Common myeloid progenitor, CD34-positive (primary cell): Measurements from ENCODE around the gene RTN4RL1.

Source experiments
- CTCF ChIA-PET: fragments of 350-600 bp; sonication (Branson Sonifier 250); formaldehyde crosslinking; loops from one replicate; lab custom pipeline; 2021; ENCODE audit warnings: antibody characterized with exemption; lab: Charles Lee
- POLR2A ChIA-PET: fragments of 350-600 bp; sonication (Branson Sonifier 250); formaldehyde crosslinking; loops from one replicate; lab custom pipeline; 2021; ENCODE audit warnings: antibody characterized with exemption; lab: Charles Lee
- DNase-seq, 3 donors: peaks; one replicate each; pipeline versions ENCODE4 v3.0.0 to v3.0.0-alpha.2; 2013
- H3K27ac ChIP-seq, 2 experiments: 1 replicate in 1 of 2; 2 replicates in 1 of 2; pipeline ENCODE4 v1.7.0; 2013; ENCODE audit warnings: inconsistent platforms in 2 of 2, low read length in 2 of 2, mild to moderate bottlenecking in 2 of 2, low read depth in 1 of 2, moderate library complexity in 1 of 2; ENCODE audit not compliant: severe bottlenecking in 2 of 2, insufficient read depth in 1 of 2, poor library complexity in 1 of 2
- H3K27me3 ChIP-seq, 5 experiments: replicated peaks in 2 of 5; 1 replicate in 3 of 5; 2 replicates in 2 of 5; pipeline versions ENCODE4 v1.6.1 to v1.7.0; 2013; ENCODE audit warnings: low read length in 4 of 5, mild to moderate bottlenecking in 2 of 5, moderate library complexity in 2 of 5, inconsistent platforms in 1 of 5; ENCODE audit not compliant: insufficient read depth in 5 of 5, control insufficient read depth in 4 of 5
- H3K36me3 ChIP-seq, 4 experiments: 1 replicate in 2 of 4; 2 replicates in 2 of 4; pipeline versions ENCODE4 v1.6.1 to v1.7.0; 2013; ENCODE audit warnings: low read length in 3 of 4, control low read depth in 1 of 4, mild to moderate bottlenecking in 1 of 4; ENCODE audit not compliant: control insufficient read depth in 4 of 4, insufficient read depth in 4 of 4
- H3K4me1 ChIP-seq, 4 experiments: 1 replicate in 3 of 4; 2 replicates in 1 of 4; pipeline versions ENCODE4 v1.6.1 to v1.7.1; 2013; ENCODE audit warnings: low read length in 3 of 4, mild to moderate bottlenecking in 3 of 4, control low read depth in 1 of 4, inconsistent platforms in 1 of 4, moderate library complexity in 1 of 4; ENCODE audit not compliant: control insufficient read depth in 4 of 4, insufficient read depth in 4 of 4; ENCODE audit errors: control extremely low read depth in 1 of 4
- H3K4me3 ChIP-seq, 7 experiments: 1 replicate in 4 of 7; 2 replicates in 3 of 7; pipeline versions ENCODE4 v1.5.1 to v1.7.0; 2013; ENCODE audit warnings: mild to moderate bottlenecking in 7 of 7, low read length in 6 of 7, moderate library complexity in 6 of 7, inconsistent platforms in 2 of 7, low read depth in 2 of 7, control low read depth in 1 of 7; ENCODE audit not compliant: insufficient read depth in 4 of 7, control insufficient read depth in 1 of 7; ENCODE audit errors: extremely low read depth in 1 of 7
- H3K9me3 ChIP-seq, 5 experiments: 1 replicate in 4 of 5; 2 replicates in 1 of 5; pipeline versions ENCODE4 v1.6.1 to v1.7.1; 2013; ENCODE audit warnings: low read length in 4 of 5, mild to moderate bottlenecking in 2 of 5, inconsistent platforms in 1 of 5, low read depth in 1 of 5, moderate library complexity in 1 of 5; ENCODE audit not compliant: control insufficient read depth in 4 of 5, insufficient read depth in 2 of 5; ENCODE audit errors: control extremely low read depth in 1 of 5
- WGBS: methylation state at CpG from one replicate; pipeline ENCODE4 v1.1.5; 2013; ENCODE audit not compliant: insufficient coverage; 5-methylcytosine and 5-hydroxymethylcytosine counted together

The RTN4RL1 gene

DNA sequence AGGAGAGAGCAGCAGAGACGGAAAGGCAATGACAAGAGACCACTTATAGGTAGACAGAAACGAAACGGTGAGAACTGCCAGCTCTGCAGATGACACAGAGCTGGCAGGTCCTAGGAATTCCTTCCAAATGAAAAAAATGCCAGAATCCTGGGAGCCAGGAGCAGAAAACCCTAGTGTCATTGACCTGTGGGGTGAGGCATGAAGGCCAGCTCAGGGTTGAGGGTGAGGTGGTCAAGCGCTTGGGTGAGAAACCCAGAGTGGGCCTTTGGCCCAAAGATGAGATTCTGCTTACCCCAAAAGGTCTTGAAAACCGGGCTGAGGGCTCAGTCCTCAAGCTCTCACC lies 39.0 kb upstream of the RTN4RL1 start:
- Histone ChIP-seq H3K27ac (no peak overlapping the region), H3K27me3 (no peaks in the 10 kb centered on the region), H3K4me3 (no peak overlapping the region), H3K4me1 (peaks cover 0 to 52% (median 37%) of the 10 kb centered on the region in 4 experiments), H3K9me3 (no peaks in the 10 kb centered on the region), H3K36me3 (peaks cover 0 to 46% (median 37%) of the 10 kb centered on the region in 4 experiments)
- ChIA-PET CTCF (interaction anchor here (1.0 to 3.1 kb wide), 7 partner anchors 10 to 224 kb away, joined by 3 to 12 read pairs (median 4); no protein-coding TSS in a partner anchor), POLR2A (no interaction called here)
- WGBS: 67% methylated on average over 5 of the region's 5 CpGs
- no peak for DNase-seq

DNA sequence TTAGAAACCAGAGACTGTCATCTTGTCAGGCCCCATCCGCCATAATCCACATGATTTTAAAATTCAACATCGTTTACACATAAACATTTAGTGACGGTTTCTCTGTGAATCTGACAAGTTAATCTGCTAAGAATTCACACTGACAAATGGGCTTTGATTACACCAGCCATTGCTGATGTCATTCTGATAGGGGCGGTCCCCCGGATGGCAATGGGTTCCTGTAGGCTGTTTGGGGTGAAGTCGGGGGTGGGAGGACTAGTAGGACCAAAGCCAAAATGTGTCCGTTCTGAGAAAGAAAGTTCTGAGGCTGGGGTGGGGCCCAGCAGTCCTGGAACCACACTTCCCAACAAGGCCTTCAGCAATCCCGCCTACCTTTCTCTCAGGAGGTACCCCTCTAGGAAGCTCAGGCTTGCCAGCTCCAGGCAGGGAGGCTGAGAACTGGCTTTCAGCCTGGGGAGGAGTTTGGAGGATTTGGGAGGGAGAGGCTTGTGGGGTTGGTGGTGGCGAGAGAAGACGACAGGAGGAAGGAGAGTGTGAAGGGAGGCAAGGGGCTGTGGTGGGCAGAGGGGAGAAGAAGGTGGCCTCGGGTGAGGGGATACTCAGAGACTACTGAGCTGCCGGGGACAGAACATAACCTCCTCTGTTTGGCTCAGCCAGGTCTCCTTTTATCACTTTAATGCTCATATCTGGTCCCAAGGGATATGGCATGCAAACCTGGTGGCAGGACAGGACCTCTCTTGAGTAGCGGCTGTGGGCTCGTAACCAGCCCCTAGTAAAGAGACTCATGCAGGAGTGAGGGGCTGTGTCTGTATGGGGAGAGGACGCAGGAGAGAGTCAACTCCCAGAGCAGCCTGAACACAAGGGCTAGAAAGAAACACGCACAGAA lies 38.4 kb upstream of the RTN4RL1 start:
- ChIA-PET CTCF (interaction anchor here (1.0 to 3.1 kb wide), 6 partner anchors 9 to 224 kb away, joined by 3 to 12 read pairs (median 4); no protein-coding TSS in a partner anchor), POLR2A (no interaction called here)
- peaks cover 0 to 46% (median 37%) of the 10 kb centered on the region in 4 experiments for H3K36me3 ChIP-seq
- DNase-seq: no peak
- no peak overlapping the region for H3K27ac ChIP-seq
- peaks cover 0 to 54% (median 41%) of the 10 kb centered on the region in 4 experiments for H3K4me1 ChIP-seq
- no peak overlapping the region for H3K4me3 ChIP-seq
- peaks cover 0 to 2% (median 0%) of the 10 kb centered on the region in 5 experiments for H3K27me3 ChIP-seq
- no peaks in the 10 kb centered on the region for H3K9me3 ChIP-seq
- 96% methylated on average over 12 of the region's 16 CpGs for WGBS

DNA sequence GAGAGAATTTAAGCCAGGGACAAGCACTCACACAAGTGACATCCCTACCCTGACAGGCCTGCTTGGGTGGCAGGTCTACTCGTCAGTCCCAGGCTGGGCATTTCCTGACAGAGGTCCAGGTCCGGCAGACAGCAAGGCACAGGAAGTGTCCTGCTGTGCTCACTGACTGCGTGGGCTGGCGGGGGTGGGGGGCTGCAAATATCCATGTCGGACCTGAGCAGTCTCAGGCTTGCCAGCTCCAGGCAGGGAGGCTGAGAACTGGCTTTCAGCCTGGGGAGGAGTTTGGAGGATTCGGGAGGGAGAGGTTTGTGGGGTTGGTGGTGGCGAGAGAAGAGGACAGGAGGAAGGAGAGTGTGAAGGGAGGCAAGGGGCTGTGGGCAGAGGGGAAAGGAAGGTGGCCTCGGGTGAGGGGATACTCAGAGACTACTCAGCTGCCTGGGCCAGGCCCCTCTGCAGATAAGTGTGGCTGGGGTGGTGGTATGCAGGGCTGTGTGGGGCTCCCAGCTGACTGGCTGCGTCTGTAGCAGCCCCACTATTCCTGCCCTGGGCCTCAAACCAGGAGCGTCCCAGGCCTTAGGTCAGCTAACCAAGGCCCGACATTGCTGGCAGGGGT lies 37.5 kb upstream of the RTN4RL1 start:
- 65% methylated on average over 6 of the region's 11 CpGs for whole genome bisulfite sequencing
- CTCF ChIA-PET: interaction anchor here (1.5 kb wide), 1 partner anchor 225 kb away, joined by 4 read pairs; no protein-coding TSS in a partner anchor
- Histone ChIP-seq H3K9me3 (no peaks in the 10 kb centered on the region), H3K4me3 (no peak overlapping the region), H3K27me3 (peaks cover 0 to 10% (median 5%) of the 10 kb centered on the region in 5 experiments), H3K27ac (no peak overlapping the region), H3K4me1 (peaks cover 0 to 54% (median 44%) of the 10 kb centered on the region in 4 experiments), H3K36me3 (peaks cover 0 to 46% (median 35%) of the 10 kb centered on the region in 4 experiments)
- no peak for DNase-seq
- POLR2A ChIA-PET: no interaction called here

DNA sequence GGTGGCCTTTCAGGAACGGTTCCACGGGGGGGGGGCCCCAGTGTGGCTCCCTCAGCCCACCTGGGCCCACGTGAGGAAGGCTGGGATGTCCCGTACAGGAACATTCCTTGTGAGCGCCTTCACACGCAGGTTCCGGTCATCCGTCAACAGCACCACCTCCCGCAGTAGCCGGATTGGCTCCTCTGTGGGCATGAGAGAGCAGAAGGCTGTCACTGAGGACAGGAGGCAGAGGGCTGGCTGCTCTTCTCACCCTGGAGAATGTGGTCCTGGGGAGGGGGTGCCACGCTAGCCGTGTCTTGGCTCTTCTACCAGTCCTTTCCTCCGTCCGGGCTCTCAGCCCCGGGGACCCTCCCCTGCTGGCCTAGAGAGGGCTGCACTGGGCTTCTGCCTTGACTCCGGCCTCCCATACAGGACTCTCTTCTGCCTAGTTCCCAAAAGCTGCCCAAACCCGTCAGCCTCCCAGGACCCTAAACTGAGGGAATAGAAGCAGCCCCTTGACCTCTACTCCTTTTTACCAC lies 36.4 kb upstream of the RTN4RL1 start:
- Histone ChIP-seq H3K27me3 (peaks cover 0 to 22% (median 8%) of the 10 kb centered on the region in 5 experiments), H3K27ac (no peak overlapping the region), H3K9me3 (no peaks in the 10 kb centered on the region), H3K4me1 (peaks cover 0 to 54% (median 47%) of the 10 kb centered on the region in 4 experiments), H3K36me3 (peaks cover 0 to 42% (median 29%) of the 10 kb centered on the region in 4 experiments), H3K4me3 (no peak overlapping the region)
- DNase-seq: no peak
- POLR2A ChIA-PET: no interaction called here
- CTCF ChIA-PET: no interaction called here
- 94% methylated on average over 17 of the region's 17 CpGs for WGBS

DNA sequence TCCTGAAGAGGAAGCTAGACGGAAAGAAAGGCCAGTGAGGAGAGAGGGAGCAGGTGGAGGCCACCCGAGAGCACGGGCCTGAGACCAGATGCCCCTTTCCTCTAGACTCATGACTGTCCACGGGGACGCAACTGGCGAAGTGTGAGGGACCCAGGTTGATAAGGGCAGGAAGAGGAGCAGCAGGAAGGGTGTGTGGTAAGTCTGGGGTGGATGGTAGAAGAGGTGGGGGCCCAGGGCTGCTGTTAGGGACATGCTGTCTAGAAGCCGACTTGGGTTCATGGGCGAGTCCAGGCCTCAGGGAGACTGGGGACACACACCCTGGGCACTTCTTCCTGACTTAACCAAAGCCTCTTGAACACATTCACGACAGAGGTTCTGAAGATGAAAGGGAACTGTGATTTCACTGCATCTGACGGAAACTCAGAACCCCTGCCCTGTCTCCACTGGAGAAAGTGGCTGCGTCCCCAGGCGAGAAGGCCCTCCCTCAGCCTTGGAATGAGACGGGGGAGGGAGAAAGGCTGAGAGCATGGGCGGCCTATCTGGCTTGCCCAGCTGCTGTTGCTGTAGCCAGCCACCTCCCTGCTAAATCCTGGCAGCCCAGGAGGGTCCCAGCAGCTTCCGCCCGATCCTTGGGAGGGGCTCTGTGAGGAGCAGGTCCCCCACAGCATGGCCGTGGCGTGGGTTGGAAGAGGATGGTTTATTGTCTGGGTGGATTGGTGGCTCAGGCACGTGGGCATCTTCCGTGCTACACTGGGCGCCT lies 35.7 kb upstream of the RTN4RL1 start:
- DNase-seq: no peak
- POLR2A ChIA-PET: no interaction called here
- peaks cover 0 to 58% (median 53%) of the 10 kb centered on the region in 4 experiments for H3K4me1 ChIP-seq
- WGBS: 95% methylated on average over 8 of the region's 21 CpGs
- no peak overlapping the region for H3K4me3 ChIP-seq
- no peaks in the 10 kb centered on the region for H3K9me3 ChIP-seq
- CTCF ChIA-PET: interaction anchor here (0.7 to 3.7 kb wide), 4 partner anchors 8 to 244 kb away, joined by 3 to 11 read pairs (median 4); no protein-coding TSS in a partner anchor
- H3K36me3 ChIP-seq: peaks cover 0 to 36% (median 26%) of the 10 kb centered on the region in 4 experiments
- peaks cover 0 to 28% (median 9%) of the 10 kb centered on the region in 5 experiments for H3K27me3 ChIP-seq
- no peak overlapping the region for H3K27ac ChIP-seq

DNA sequence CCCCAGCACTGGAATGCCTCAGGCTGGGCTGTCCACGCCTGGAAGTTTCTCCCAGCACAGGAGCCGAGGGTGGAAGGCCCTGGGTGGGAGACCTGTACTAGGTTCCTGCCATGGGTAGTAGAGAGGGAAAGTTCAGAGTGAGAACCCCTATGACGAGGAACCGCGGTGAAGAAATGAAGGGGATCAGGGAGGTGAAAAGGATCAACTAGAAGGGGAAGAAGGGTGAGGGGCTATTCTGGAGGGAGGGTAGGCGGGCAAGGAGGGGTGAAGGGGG lies 35.2 kb upstream of the RTN4RL1 start:
- H3K4me1 ChIP-seq: peaks cover 0 to 60% (median 56%) of the 10 kb centered on the region in 4 experiments
- H3K27me3 ChIP-seq: peaks cover 0 to 32% (median 9%) of the 10 kb centered on the region in 5 experiments
- POLR2A ChIA-PET: no interaction called here
- DNase-seq: no peak
- no peaks in the 10 kb centered on the region for H3K9me3 ChIP-seq
- no peak overlapping the region for H3K27ac ChIP-seq
- CTCF ChIA-PET: interaction anchor here (0.7 to 5.1 kb wide), 7 partner anchors 6 to 245 kb away, joined by 3 to 26 read pairs (median 11); no protein-coding TSS in a partner anchor
- no peak overlapping the region for H3K4me3 ChIP-seq
- 86% methylated on average over 6 of the region's 6 CpGs for WGBS
- peaks cover 0 to 30% (median 25%) of the 10 kb centered on the region in 4 experiments for H3K36me3 ChIP-seq
